Measurements from ENCODE around the gene ATP10B. TPM values are rescaled to one million over a fixed set of nuclear protein-coding genes. Genes with fewer than 3 reads are reported as not detected.
A peak's percentile ranks its signal among the peaks of the same experiment; 100 is the strongest.

Gene ATP10B
- total and polyA plus RNA-seq, 8 donors: 0.76 to 20.4 (median 4.6) TPM

DNA sequence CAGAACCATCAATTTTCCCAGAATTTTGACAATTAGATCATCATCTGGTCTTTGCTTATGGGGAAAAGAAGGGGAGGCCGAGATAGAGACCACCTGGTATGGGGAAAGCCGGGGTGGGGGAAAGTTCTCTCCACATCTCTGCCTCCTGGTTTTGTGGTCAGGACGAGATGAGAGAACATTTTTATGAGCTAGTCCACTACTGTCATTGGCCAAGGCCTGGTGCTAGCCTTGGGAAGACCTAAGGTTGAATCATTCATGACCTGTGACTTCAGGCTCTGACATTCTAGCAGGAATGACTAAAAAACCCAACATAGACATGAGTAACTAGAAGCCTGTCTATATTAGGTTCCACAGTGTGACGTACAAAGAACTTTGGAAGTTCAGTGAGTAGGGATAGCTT, 295.2 kb downstream of the ATP10B start:
- WGBS, 2 donors: 78 to 81% methylated on average over 4 of the region's 4 CpGs
- no peaks in the 10 kb centered on the region for H3K27me3 ChIP-seq
- no peaks in the 10 kb centered on the region for H3K4me1 ChIP-seq
- intact Hi-C loops (cut with DNase I): no loop called here
- DNase-seq (no peak), FAIRE-seq (no peak), ATAC-seq (no peak)
- H3K36me3 ChIP-seq: no peaks in the 10 kb centered on the region
- H3K9me3 ChIP-seq: no peaks in the 10 kb centered on the region
- TF ChIP-seq CTCF (IDR thresholded peaks at IDR 0.05): no peak
- H3K4me3 ChIP-seq: no peak overlapping the region
- H3K27ac ChIP-seq: no peak overlapping the region

- TF ChIP-seq CTCF (IDR thresholded peaks at IDR 0.05): no peak
- no peak overlapping the region for H3K4me3 ChIP-seq
- ATAC-seq: no peak
- peak in 1 of 6 donors; percentile 21 for DNase-seq
- intact Hi-C loops (cut with DNase I): no loop called here
- no peaks in the 10 kb centered on the region for H3K4me1 ChIP-seq
- no peak for FAIRE-seq
- H3K9me3 ChIP-seq: no peaks in the 10 kb centered on the region
- no peaks in the 10 kb centered on the region for H3K27me3 ChIP-seq
- no peak overlapping the region for H3K27ac ChIP-seq
- no peaks in the 10 kb centered on the region for H3K36me3 ChIP-seq
- 79 to 87% methylated on average over 6 of the region's 6 CpGs for WGBS, 2 donors
These were observed 295.9 kb downstream of the ATP10B start for GRCh38 chr5:160555971-160556631.

- Histone ChIP-seq H3K36me3 (no peaks in the 10 kb centered on the region), H3K9me3 (no peaks in the 10 kb centered on the region), H3K27ac (no peak overlapping the region), H3K27me3 (no peaks in the 10 kb centered on the region), H3K4me1 (no peaks in the 10 kb centered on the region), H3K4me3 (no peak overlapping the region)
- TF ChIP-seq CTCF (IDR thresholded peaks at IDR 0.05): no peak
- FAIRE-seq (no peak), DNase-seq (no peak), ATAC-seq (no peak)
- WGBS, 2 donors: 89 to 91% methylated on average over 3 of the region's 3 CpGs
- intact Hi-C loops (cut with DNase I): no loop called here
These were observed 296.4 kb downstream of the ATP10B start for GRCh38 chr5:160555581-160555970.

GRCh38 chr5:160550075-160550474, 301.9 kb downstream of the ATP10B start:
- intact Hi-C loops (cut with DNase I): no loop called here
- DNase-seq (no peak), ATAC-seq (no peak), FAIRE-seq (no peak)
- Histone ChIP-seq H3K9me3 (no peaks in the 10 kb centered on the region), H3K36me3 (no peaks in the 10 kb centered on the region), H3K4me3 (no peak overlapping the region), H3K27me3 (no peaks in the 10 kb centered on the region), H3K27ac (no peak overlapping the region), H3K4me1 (no peaks in the 10 kb centered on the region)
- no peak for TF ChIP-seq CTCF (IDR thresholded peaks at IDR 0.05)

DNA sequence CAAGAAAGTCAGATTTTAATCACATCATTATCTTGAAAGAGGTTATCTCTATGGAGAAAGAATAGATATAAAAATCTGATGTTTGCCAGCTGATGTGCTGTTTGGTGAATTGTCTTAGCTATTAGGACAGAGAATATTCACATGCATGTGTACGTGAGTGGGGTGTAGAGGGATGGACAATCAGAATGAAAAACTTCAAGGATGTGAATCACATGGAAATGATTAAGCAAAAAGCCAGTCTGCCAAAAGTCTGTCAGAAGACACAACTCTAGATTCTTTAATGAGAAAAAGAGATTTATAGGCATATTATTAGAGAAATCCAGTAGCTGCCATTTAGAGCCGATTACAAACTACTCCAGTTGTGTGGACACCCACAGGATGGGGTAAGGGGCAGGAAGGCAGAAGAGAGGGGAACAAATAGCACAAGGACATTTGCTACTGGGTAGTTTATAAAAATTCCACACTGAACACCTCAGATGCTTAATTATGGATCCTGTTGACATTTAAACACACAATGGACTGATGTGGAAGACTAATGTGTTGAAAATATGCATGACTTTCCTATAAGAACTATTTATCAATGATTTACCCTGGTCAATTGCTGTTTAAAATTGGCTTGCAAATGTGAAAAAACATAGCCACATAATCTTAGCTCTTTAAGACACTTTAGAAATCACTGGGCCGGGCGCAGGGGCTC, 302.9 kb downstream of the ATP10B start:
- FAIRE-seq (no peak), ATAC-seq (peak in 1 of 4 donors; percentile 17)
- TF ChIP-seq CTCF (IDR thresholded peaks at IDR 0.05): no peak

More for the DNA sequence above, 302.9 kb downstream of the ATP10B start:
- Histone ChIP-seq H3K4me3 (no peak overlapping the region), H3K9me3 (no peaks in the 10 kb centered on the region), H3K27me3 (no peaks in the 10 kb centered on the region), H3K4me1 (no peaks in the 10 kb centered on the region), H3K27ac (no peak overlapping the region), H3K36me3 (no peaks in the 10 kb centered on the region)
- no peak for DNase-seq
- intact Hi-C loops (cut with DNase I): no loop called here
- 44 to 48% methylated on average over 4 of the region's 4 CpGs for WGBS, 2 donors

All from pancreas (tissue), 10 donors.